Endothelial cell of umbilical vein (primary cell): ENCODE data around the gene CHN2. TPM values are rescaled to one million over a fixed set of nuclear protein-coding genes. Genes with fewer than 3 reads are reported as not detected.

Experiments used
- BruUV-seq: library from RNA; stranded (reverse); fragments of 400-500 nt; replicated peaks from 2 replicates; lab custom pipeline; 2021; lab: Mats Ljungman, UMichigan
- CTCF ChIA-PET: fragments of 300-600, 350-600 bp; sonication (Branson Sonifier 250); formaldehyde crosslinking; loops from one replicate; lab custom pipeline; 2021; ENCODE audit warnings: antibody characterized with exemption, inconsistent platforms; lab: Charles Lee
- POLR2A ChIA-PET: fragments of 300-600, 350-600 bp; sonication (Branson Sonifier 250); formaldehyde crosslinking; loops from one replicate; lab custom pipeline; 2021; ENCODE audit warnings: antibody characterized with exemption, inconsistent platforms; lab: Charles Lee
- DNase-seq: peaks from one replicate; pipeline ENCODE4 v3.0.0-alpha.2; 2011; ENCODE audit warnings: low read depth, low spot score
- FAIRE-seq: peaks from 2 replicates; lab custom pipeline; 2011; peaks lifted over from hg19 to GRCh38; lab: Jason Lieb, UNC
- H2AFZ ChIP-seq: 2 replicates; pipeline ENCODE4 v1.6.0; 2012; ENCODE audit warnings: low read depth, low read length, control low read depth, inconsistent platforms
- H3K27ac ChIP-seq: 2 replicates; pipeline ENCODE4 v1.5.1; 2011; ENCODE audit warnings: low read depth, mild to moderate bottlenecking, control low read depth, low read length, moderate library complexity; ENCODE audit not compliant: insufficient read depth
- H3K27me3 ChIP-seq, 2 experiments: 2 replicates each; pipeline versions ENCODE4 v1.6.0 to v1.6.1; 2011; ENCODE audit warnings: low read length in 2 of 2, mixed read lengths in 1 of 2; ENCODE audit not compliant: control insufficient read depth in 2 of 2, insufficient read depth in 2 of 2
- H3K36me3 ChIP-seq, 2 experiments: 2 replicates in 1 of 2; 3 replicates in 1 of 2; pipeline ENCODE4 v1.5.1; 2011; ENCODE audit warnings: low read length in 2 of 2, mild to moderate bottlenecking in 1 of 2, moderate library complexity in 1 of 2; ENCODE audit not compliant: control insufficient read depth in 2 of 2, insufficient read depth in 2 of 2; ENCODE audit errors: extremely low read depth in 1 of 2
- H3K4me1 ChIP-seq: 3 replicates; pipeline ENCODE4 v1.5.1; 2011; ENCODE audit warnings: mild to moderate bottlenecking, low read length; ENCODE audit not compliant: control insufficient read depth, insufficient read depth; ENCODE audit errors: extremely low read depth
- H3K4me2 ChIP-seq: 2 replicates; pipeline ENCODE4 v1.6.1; 2011; ENCODE audit warnings: low read length, control low read depth, mixed read lengths; ENCODE audit not compliant: insufficient read depth
- H3K4me3 ChIP-seq, 3 experiments: fragments of 200-600 bp in 1 of 3; sonication (generic), shearing (Covaris generic) in 1 of 3; replicated peaks in 1 of 3; 2 replicates each; pipeline ENCODE4 v1.5.1; 2011 to 2016; ENCODE audit warnings: control low read depth in 3 of 3, low read length in 3 of 3, mild to moderate bottlenecking in 2 of 3, inconsistent platforms in 1 of 3, low read depth in 1 of 3, moderate library complexity in 1 of 3; ENCODE audit not compliant: insufficient read depth in 1 of 3
- H3K79me2 ChIP-seq: 2 replicates; pipeline ENCODE4 v1.6.0; 2012; ENCODE audit warnings: low read length, inconsistent platforms; ENCODE audit not compliant: control insufficient read depth, insufficient read depth
- H3K9ac ChIP-seq: replicated peaks from 2 replicates; pipeline ENCODE3; 2011; ENCODE audit warnings: low read length, control low read depth; ENCODE audit not compliant: insufficient read depth; ENCODE audit errors: extremely low read depth
- H3K9me1 ChIP-seq: replicated peaks from 3 replicates; pipeline ENCODE4 v1.6.0; 2011; ENCODE audit warnings: mild to moderate bottlenecking, low read length; ENCODE audit not compliant: control insufficient read depth, insufficient read depth; ENCODE audit errors: extremely low read depth
- H3K9me3 ChIP-seq: replicated peaks from 2 replicates; pipeline ENCODE4 v1.5.1; 2012; ENCODE audit warnings: low read length, inconsistent platforms; ENCODE audit not compliant: control insufficient read depth, insufficient read depth
- H4K20me1 ChIP-seq: replicated peaks from 2 replicates; pipeline ENCODE3; 2011; ENCODE audit warnings: mild to moderate bottlenecking, low read length; ENCODE audit not compliant: control insufficient read depth, insufficient read depth; ENCODE audit errors: extremely low read depth
- CTCF ChIP-seq, 2 donors: IDR thresholded peaks; 1 replicate in 1 of 2; 2 replicates in 1 of 2; pipeline ENCODE4 v1.5.1; 2011; ENCODE audit warnings: low read length in 2 of 2, mild to moderate bottlenecking in 2 of 2, moderate library complexity in 2 of 2, control low read depth in 1 of 2, inconsistent platforms in 1 of 2, low read depth in 1 of 2; ENCODE audit not compliant: insufficient read depth in 1 of 2; ENCODE audit errors: extremely low read depth in 1 of 2
- FOS ChIP-seq: IDR thresholded peaks from 2 replicates; pipeline ENCODE4 v1.6.1; 2011; ENCODE audit warnings: mild to moderate bottlenecking, low read length, moderate library complexity, borderline replicate concordance; ENCODE audit not compliant: insufficient read depth
- GATA2 ChIP-seq: IDR thresholded peaks from 2 replicates; pipeline ENCODE4 v1.7.0; 2011; ENCODE audit warnings: low read depth, mild to moderate bottlenecking, moderate library complexity, mixed read lengths, low read length; ENCODE audit not compliant: insufficient read length, insufficient read depth
- JUN ChIP-seq: IDR thresholded peaks from 2 replicates; pipeline ENCODE4 v1.6.1; 2011; ENCODE audit warnings: borderline replicate concordance, low read depth; ENCODE audit not compliant: insufficient read length, insufficient read depth
- MAX ChIP-seq: IDR thresholded peaks from 2 replicates; pipeline ENCODE4 v1.6.1; 2011; ENCODE audit not compliant: insufficient read depth, insufficient read length
- MYC ChIP-seq: IDR thresholded peaks from one replicate; pipeline ENCODE4 v1.6.1; 2011; ENCODE audit warnings: mild to moderate bottlenecking, low read depth, low read length
- POLR2A ChIP-seq: IDR thresholded peaks from 2 replicates; pipeline ENCODE4 v1.6.1; 2012; ENCODE audit warnings: low read depth, mild to moderate bottlenecking, control low read depth, low read length
- POLR2AphosphoS5 ChIP-seq: IDR thresholded peaks from 2 replicates; pipeline ENCODE4 v1.6.1; 2012; ENCODE audit warnings: low read depth, mild to moderate bottlenecking, control low read depth, low read length, moderate library complexity; ENCODE audit not compliant: insufficient read depth
- dilution Hi-C: fragments of 300-500 bp; cut with MboI; formaldehyde crosslinking; loops from one replicate; pipeline ENCODE4 v1.15.0; 2019; ENCODE audit warnings: low sequenced_read_pairs; ENCODE audit not compliant: extremely low pct_ligation_motif_present
- intact Hi-C: fragments of 100-400 bp; cut with micrococcal nuclease; formaldehyde crosslinking; loops from one replicate; pipeline ENCODE4 v1.10.0; 2022
- polyA plus RNA-seq, 4 experiments: library from polyadenylated mRNA; depleted of rRNA in 3 of 4; stranded (reverse) in 3 of 4; unstranded in 1 of 4; fragments of >200 nt; gene quantifications; 2 replicates each; pipeline versions ENCODE4 v1.2.1 to v1.2.3, GENCODE V29; 2011 to 2012; ENCODE audit warnings: missing spikeins in 1 of 4
- total RNA-seq: library from RNA; stranded (reverse); gene quantifications from 2 replicates; pipeline ENCODE4 v1.2.3, GENCODE V29; 2021

Gene CHN2
- total and polyA plus RNA-seq, 2 donors (not counting 3 experiments of a cell fraction or from before 2014, with no cell fraction given): 1.4 to 5.0 TPM

GRCh38 chr7:29255199-29255878 lies 60.8 kb downstream of the CHN2 start:
- FAIRE-seq (no peak), DNase-seq (peak; percentile 49)
- Histone ChIP-seq H3K9ac (no peak overlapping the region), H3K27me3 (no peaks in the 10 kb centered on the region), H3K4me3 (no peak overlapping the region), H2AFZ (peak overlapping the region; percentile 23), H3K36me3 (no peaks in the 10 kb centered on the region), H3K27ac (no peak overlapping the region), H3K9me3 (no peaks in the 10 kb centered on the region), H3K9me1 (no peaks in the 10 kb centered on the region), H4K20me1 (no peaks in the 10 kb centered on the region), H3K4me1 (peaks cover 18% of the 10 kb centered on the region), H3K4me2 (peak overlapping the region; percentile 50), H3K79me2 (no peaks in the 10 kb centered on the region)
- intact Hi-C loops: no loop called here
- ChIA-PET POLR2A (no interaction called here), CTCF (interaction anchor here (1.0 to 2.9 kb wide), 6 partner anchors 11 to 65 kb away, joined by 3 to 22 read pairs (median 4); partner anchors contain the start of gene CHN2)
- peak; percentile 58 for TF ChIP-seq FOS
- no peak for TF ChIP-seq MYC
- TF ChIP-seq POLR2AphosphoS5: no peak
- no peak for TF ChIP-seq GATA2
- TF ChIP-seq JUN: no peak
- no peak for TF ChIP-seq CTCF (IDR thresholded peaks at IDR 0.05; ENCODE audit: extremely low read depth in 1 of 2, insufficient read depth in 1 of 2, low read depth in 1 of 2, low read length in 2 of 2)
- TF ChIP-seq MAX: no peak
- no peak for TF ChIP-seq POLR2A
- dilution Hi-C loops: no loop called here
- BruUV-seq: TSS peak; percentile 66
